MCF 10A (cell line): Measurements from ENCODE around the gene FLNC. TPM values are rescaled to one million over a fixed set of nuclear protein-coding genes. Genes with fewer than 3 reads are reported as not detected.

Source experiments
- BruUV-seq: library from RNA; stranded (reverse); fragments of 400-500 nt; replicated peaks from 2 replicates; lab custom pipeline; 2021; lab: Mats Ljungman, UMichigan
- CTCF ChIA-PET: fragments of 300-600 bp; sonication (Branson Sonifier 250); formaldehyde crosslinking; extraction: SDS; loops from one replicate; lab custom pipeline; 2021; ENCODE audit warnings: antibody characterized with exemption, inconsistent platforms; lab: Yijun Ruan, JAX
- POLR2A ChIA-PET: fragments of 300-600, 350-650 bp; sonication (Branson Sonifier 250); formaldehyde crosslinking; extraction: SDS; loops from one replicate; lab custom pipeline; 2020; ENCODE audit warnings: antibody characterized with exemption, inconsistent platforms; lab: Yijun Ruan, JAX
- DNase-seq: peaks from one replicate; pipeline ENCODE4 v3.0.0-alpha.2; 2018; ENCODE audit not compliant: unreplicated experiment
- H3K27ac Mint-ChIP-seq: one replicate; pipeline ENCODE4 v1.8.0; 2022; ENCODE audit warnings: mild to moderate bottlenecking, low read depth, mixed read lengths; ENCODE audit not compliant: unreplicated experiment
- H3K27me3 Mint-ChIP-seq: one replicate; pipeline ENCODE4 v1.8.0; 2022; ENCODE audit warnings: mixed read lengths; ENCODE audit not compliant: insufficient read depth, unreplicated experiment
- H3K36me3 Mint-ChIP-seq: one replicate; pipeline ENCODE4 v1.8.0; 2022; ENCODE audit warnings: mild to moderate bottlenecking, moderate library complexity, mixed read lengths; ENCODE audit not compliant: insufficient read depth, unreplicated experiment
- H3K4me1 Mint-ChIP-seq: one replicate; pipeline ENCODE4 v1.8.0; 2022; ENCODE audit warnings: mixed read lengths; ENCODE audit not compliant: insufficient read depth, unreplicated experiment
- H3K4me3 Mint-ChIP-seq: one replicate; pipeline ENCODE4 v1.8.0; 2022; ENCODE audit warnings: mild to moderate bottlenecking, moderate library complexity, mixed read lengths; ENCODE audit not compliant: unreplicated experiment
- H3K9me3 Mint-ChIP-seq: one replicate; pipeline ENCODE4 v1.8.0; 2022; ENCODE audit warnings: mixed read lengths; ENCODE audit not compliant: unreplicated experiment
- intact Hi-C: fragments of 100-400 bp; cut with micrococcal nuclease; formaldehyde crosslinking; loops from 2 replicates; pipeline ENCODE4 v1.14.1; 2022
- total RNA-seq: library from RNA; stranded (reverse); gene quantifications from 2 replicates; pipeline ENCODE4 v1.2.3, GENCODE V29; 2022
- TF ChIP-seq, protein P1 (sequence below): fragments of 200-600 bp; IDR thresholded peaks from one replicate; pipeline ENCODE4 v1.8.0; 2022; ENCODE audit warnings: antibody characterized with exemption, mild to moderate bottlenecking; ENCODE audit not compliant: unreplicated experiment

Gene FLNC
- total RNA-seq, 1 experiment from 2014 or later: 0.28 TPM

DNA sequence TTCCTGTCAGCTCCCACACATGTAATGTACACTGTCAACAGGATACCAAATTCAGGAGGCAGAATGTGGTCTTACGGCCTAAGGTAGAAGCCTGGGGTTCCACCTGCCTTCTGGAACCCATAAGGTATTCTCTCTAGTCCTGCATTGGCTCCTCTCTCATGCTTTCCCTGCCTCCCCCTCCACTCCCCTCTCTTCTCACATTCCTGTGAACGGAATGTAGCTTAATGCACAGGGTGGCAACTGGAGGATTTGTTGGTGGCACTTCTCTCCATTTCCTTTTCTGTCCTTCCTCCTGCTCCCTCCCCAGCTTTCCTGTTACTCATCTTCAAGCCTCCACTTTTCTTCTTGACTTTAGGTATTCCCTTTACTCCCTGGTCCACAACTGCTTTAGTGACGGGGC is 11.5 kb upstream of the FLNC start:
- no peaks in the 10 kb centered on the region for H3K9me3 Mint-ChIP-seq
- H3K4me3 Mint-ChIP-seq: no peak overlapping the region
- H3K4me1 Mint-ChIP-seq: peaks cover 6% of the 10 kb centered on the region
- intact Hi-C loops: no loop called here
- H3K27me3 Mint-ChIP-seq: peaks cover 80% of the 10 kb centered on the region
- H3K36me3 Mint-ChIP-seq: no peaks in the 10 kb centered on the region
- TF ChIP-seq, protein P1, sequence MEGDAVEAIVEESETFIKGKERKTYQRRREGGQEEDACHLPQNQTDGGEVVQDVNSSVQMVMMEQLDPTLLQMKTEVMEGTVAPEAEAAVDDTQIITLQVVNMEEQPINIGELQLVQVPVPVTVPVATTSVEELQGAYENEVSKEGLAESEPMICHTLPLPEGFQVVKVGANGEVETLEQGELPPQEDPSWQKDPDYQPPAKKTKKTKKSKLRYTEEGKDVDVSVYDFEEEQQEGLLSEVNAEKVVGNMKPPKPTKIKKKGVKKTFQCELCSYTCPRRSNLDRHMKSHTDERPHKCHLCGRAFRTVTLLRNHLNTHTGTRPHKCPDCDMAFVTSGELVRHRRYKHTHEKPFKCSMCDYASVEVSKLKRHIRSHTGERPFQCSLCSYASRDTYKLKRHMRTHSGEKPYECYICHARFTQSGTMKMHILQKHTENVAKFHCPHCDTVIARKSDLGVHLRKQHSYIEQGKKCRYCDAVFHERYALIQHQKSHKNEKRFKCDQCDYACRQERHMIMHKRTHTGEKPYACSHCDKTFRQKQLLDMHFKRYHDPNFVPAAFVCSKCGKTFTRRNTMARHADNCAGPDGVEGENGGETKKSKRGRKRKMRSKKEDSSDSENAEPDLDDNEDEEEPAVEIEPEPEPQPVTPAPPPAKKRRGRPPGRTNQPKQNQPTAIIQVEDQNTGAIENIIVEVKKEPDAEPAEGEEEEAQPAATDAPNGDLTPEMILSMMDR: no peak
- POLR2A ChIA-PET: interaction anchor here (0.7 kb wide), 1 partner anchor 8 kb away, joined by 3 read pairs; no protein-coding TSS in a partner anchor
- no TSS peak for BruUV-seq
- CTCF ChIA-PET: interaction anchor here (0.5 to 1.4 kb wide), 2 partner anchors 64 to 113 kb away, joined by 4 read pairs; no protein-coding TSS in a partner anchor
- DNase-seq: no peak
- no peak overlapping the region for H3K27ac Mint-ChIP-seq

DNA sequence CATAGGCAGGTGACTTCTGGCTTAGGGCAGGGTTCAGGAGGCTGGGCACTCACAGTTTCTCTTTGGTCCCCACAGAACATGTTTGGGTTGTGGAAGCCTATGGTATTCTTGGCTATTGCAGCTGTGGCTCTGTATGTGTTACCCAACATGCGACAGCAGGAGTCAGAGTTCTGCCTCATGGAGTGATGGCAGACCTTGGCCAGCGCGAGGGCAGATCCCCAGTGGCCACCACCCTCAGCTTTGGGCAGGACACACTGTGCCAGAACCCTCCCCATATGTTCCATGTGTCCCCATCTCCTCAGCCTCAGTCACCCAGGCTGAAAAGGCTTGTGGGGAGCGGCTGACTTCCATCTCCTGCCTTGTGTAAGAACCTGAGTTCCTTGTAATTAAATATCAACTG is 8.5 kb upstream of the FLNC start:
- peaks cover 61% of the 10 kb centered on the region for H3K27me3 Mint-ChIP-seq
- H3K36me3 Mint-ChIP-seq: no peaks in the 10 kb centered on the region
- no peaks in the 10 kb centered on the region for H3K9me3 Mint-ChIP-seq
- TF ChIP-seq, protein P1: no peak
- H3K27ac Mint-ChIP-seq: no peak overlapping the region
- no peaks in the 10 kb centered on the region for H3K4me1 Mint-ChIP-seq
- ChIA-PET POLR2A (no interaction called here), CTCF (no interaction called here)
- intact Hi-C loops: no loop called here
- DNase-seq: no peak
- no peak overlapping the region for H3K4me3 Mint-ChIP-seq
- BruUV-seq: no TSS peak

DNA sequence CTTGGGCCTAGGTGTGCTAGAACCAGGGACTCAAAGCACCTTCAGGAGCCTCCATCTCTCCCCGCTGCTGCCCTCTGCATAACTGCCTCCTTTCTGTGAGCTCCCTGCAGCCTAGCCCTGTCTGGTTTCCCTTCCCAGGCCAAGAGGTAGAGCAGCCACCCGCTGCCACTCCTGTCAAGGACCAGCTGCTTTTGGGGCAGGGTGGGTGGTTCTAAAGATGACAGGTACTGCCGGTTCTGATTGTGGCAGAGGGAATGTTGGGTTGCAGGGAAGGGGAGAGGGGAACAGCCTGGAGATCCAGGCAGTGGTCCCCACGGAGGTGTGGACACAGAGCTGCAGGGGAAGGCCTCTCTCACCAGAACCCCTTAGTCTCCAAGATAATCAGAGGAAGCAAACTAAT is 3.7 kb upstream of the FLNC start:
- H3K36me3 Mint-ChIP-seq: no peaks in the 10 kb centered on the region
- POLR2A ChIA-PET: interaction anchor here (0.6 kb wide), 1 partner anchor 8 kb away, joined by 3 read pairs; no protein-coding TSS in a partner anchor
- H3K9me3 Mint-ChIP-seq: no peaks in the 10 kb centered on the region
- no peak for DNase-seq
- H3K27ac Mint-ChIP-seq: no peak overlapping the region
- BruUV-seq: no TSS peak
- no peaks in the 10 kb centered on the region for H3K4me1 Mint-ChIP-seq
- H3K27me3 Mint-ChIP-seq: peaks cover 26% of the 10 kb centered on the region
- TF ChIP-seq, protein P1: no peak
- intact Hi-C loops: no loop called here
- no peak overlapping the region for H3K4me3 Mint-ChIP-seq
- CTCF ChIA-PET: interaction anchor here (1.2 kb wide), 1 partner anchor 13 kb away, joined by 5 read pairs; no protein-coding TSS in a partner anchor

DNA sequence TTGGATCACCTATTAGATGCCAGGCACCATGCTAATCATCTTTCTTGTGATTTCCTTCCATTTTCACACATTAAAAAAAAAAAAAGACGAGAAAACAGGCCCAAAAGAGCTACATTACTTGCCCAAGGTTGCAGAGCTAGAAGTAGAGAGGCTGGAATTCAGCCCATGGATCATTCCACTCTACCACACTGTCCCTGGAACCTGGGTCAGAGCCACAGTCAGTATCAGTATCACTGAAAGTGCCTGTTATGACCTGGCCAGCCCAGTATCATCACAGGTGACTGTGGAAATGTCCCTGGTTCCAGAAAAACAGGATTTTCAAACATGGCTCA is 3.3 kb upstream of the FLNC start:
- Mint-ChIP-seq H3K36me3 (no peaks in the 10 kb centered on the region), H3K27me3 (peaks cover 22% of the 10 kb centered on the region), H3K27ac (no peak overlapping the region), H3K4me3 (no peak overlapping the region), H3K4me1 (no peaks in the 10 kb centered on the region), H3K9me3 (no peaks in the 10 kb centered on the region)
- no TSS peak for BruUV-seq
- TF ChIP-seq, protein P1: no peak
- DNase-seq: no peak
- intact Hi-C loops: no loop called here
- POLR2A ChIA-PET: interaction anchor here (0.6 kb wide), 1 partner anchor 8 kb away, joined by 3 read pairs; no protein-coding TSS in a partner anchor
- CTCF ChIA-PET: interaction anchor here (1.2 kb wide), 1 partner anchor 13 kb away, joined by 5 read pairs; no protein-coding TSS in a partner anchor
